ENCODE results near the gene OLFML1. TPM values are rescaled to one million over a fixed set of nuclear protein-coding genes. Genes with fewer than 3 reads are reported as not detected.

OLFML1 gene
- total RNA-seq, 1 donor: 2.2 TPM

DNA sequence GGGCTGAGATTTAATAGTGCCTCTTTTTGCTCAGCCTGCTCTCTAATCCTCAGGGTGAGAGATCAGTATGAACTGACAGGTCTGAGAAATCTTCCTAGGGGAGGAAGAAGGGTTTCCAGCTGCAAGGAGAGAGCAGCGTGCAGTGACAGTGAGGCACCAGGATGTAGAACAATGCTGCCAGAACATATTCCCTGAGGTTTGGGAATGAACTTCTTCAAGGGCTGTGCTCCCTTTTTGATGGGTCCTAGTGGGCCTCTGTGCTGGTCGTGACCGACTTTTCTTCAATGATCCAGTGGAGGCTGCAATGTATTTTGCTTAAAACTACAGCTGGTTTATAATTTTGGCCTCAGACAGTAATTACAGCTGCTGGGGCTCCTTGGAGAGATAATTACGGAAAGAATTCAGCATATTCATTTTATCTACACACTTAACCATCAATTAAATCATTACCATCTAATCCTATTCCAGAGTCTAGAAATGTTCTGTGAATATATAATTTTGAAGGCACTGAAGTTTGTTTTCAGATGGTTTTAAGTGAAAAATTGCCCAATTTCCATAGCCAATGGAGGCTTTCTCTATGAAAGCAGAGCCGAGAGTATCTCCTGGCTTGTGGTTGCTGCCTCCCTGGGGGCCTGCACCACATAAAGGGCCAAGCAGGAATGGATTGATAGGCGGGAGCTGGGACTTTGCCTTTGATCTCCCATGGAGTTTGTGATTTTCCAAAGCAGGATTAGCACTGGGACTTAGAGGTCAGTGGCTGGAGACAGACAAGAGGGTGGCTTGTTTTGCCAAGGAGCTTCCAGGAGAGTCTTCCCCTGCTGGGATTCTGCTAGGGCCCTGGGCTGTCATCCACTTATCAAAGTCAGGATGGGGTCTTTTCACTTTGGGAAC lies 41.0 kb upstream of the OLFML1 start:
- TF ChIP-seq, protein P1, sequence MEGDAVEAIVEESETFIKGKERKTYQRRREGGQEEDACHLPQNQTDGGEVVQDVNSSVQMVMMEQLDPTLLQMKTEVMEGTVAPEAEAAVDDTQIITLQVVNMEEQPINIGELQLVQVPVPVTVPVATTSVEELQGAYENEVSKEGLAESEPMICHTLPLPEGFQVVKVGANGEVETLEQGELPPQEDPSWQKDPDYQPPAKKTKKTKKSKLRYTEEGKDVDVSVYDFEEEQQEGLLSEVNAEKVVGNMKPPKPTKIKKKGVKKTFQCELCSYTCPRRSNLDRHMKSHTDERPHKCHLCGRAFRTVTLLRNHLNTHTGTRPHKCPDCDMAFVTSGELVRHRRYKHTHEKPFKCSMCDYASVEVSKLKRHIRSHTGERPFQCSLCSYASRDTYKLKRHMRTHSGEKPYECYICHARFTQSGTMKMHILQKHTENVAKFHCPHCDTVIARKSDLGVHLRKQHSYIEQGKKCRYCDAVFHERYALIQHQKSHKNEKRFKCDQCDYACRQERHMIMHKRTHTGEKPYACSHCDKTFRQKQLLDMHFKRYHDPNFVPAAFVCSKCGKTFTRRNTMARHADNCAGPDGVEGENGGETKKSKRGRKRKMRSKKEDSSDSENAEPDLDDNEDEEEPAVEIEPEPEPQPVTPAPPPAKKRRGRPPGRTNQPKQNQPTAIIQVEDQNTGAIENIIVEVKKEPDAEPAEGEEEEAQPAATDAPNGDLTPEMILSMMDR (IDR thresholded peaks at IDR 0.05; ENCODE audit: insufficient read depth, low read depth, low read length): no peak
- no peak overlapping the region for H3K4me3 ChIP-seq (ENCODE audit: low read depth, low read length)
- DNase-seq (ENCODE audit: low read depth): no peak

DNA sequence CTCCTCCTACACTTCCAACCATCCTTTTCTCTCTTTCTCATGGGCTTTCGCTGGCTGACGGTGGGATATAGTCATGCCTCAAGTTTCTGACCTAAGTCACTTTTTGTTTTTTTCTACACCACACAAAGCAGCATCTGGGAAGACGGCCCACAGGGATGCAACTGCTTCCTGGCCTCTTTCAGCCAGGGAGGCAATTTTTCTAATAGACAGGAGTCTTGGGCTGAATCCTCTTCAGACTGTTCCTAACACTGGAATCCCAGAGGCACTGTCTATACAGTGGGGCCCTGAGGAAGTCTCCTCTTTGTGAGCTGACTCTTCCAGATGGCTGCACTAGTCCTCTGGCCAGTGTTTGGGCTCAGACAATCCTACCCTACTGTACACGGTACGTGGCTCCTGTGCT lies 39.7 kb upstream of the OLFML1 start:
- no peak overlapping the region for H3K4me3 ChIP-seq (ENCODE audit: low read depth, low read length)
- TF ChIP-seq, protein P1 (IDR thresholded peaks at IDR 0.05; ENCODE audit: insufficient read depth, low read depth, low read length): no peak
- no peak for DNase-seq (ENCODE audit: low read depth)

DNA sequence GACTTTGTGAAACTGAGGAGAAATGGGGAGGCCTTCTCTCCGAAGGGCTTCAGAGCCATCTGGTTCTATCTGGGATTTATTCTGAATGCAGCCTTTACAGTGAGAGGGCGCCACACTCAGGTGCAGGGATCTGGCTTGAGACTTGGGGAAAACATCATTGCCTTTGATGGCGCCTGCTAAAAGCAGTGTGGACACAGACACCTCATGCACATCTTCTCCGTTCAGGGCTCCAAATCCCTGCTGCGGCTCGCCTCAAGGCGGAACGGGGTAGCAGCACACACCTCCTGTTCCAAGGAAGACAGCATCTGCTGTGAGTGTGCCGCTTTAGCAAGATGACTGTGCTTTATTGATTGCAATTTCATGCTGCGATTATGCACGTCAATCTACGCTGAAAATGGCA lies 37.1 kb upstream of the OLFML1 start:
- no peak for DNase-seq (ENCODE audit: low read depth)
- TF ChIP-seq, protein P1 (IDR thresholded peaks at IDR 0.05; ENCODE audit: insufficient read depth, low read depth, low read length): no peak
- H3K4me3 ChIP-seq (ENCODE audit: low read depth, low read length): no peak overlapping the region

DNA sequence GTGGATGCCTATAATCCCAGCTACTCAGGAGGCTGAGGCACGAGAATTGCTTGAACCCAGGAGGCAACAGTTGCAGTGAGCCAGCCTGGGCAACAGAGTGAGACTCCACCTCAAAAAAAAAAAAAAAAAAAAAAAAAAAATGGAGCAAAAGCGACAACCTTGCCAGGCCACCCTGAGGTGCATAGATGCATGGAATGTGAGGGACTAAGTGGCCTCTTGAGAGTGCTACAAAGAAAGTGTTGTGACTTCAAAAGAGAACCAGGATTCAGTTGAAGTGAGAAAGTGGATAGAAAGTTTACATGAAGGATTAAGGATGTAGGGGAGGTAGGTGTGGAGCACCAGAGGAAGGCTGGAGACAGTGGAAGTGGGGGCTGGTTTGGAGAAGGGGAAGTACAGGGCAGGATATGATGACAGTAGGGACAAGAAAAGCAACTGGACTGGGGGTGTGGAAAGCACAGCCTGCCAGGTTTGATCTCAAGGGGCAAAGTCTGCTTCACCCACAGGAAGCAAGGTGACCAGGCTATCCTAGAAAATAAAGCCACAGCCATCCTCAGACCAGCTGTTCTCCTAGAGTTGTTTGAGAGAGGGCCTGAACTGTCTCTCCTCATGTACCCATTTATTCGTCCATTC lies 36.0 kb upstream of the OLFML1 start:
- DNase-seq (ENCODE audit: low read depth): no peak
- H3K4me3 ChIP-seq (ENCODE audit: low read depth, low read length): no peak overlapping the region
- TF ChIP-seq, protein P1 (IDR thresholded peaks at IDR 0.05; ENCODE audit: insufficient read depth, low read depth, low read length): no peak

DNA sequence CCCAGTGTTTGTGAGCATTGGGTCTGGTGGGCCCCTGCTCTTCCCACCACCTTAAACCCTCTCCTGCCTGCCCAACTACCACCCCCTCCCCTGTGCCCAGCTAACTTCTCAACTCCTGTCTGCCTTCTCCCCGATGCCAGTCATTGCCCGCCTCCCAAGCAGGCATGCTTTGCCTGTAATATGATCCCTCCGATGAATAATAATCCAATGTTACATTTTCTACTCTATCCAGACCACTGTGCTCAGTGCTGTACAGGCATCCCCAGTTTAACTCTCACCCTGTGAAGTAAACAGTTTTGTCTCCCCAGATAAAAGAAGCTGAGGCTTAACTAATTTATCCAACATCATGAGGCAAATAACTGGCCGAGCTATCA lies 35.5 kb upstream of the OLFML1 start:
- TF ChIP-seq, protein P1 (IDR thresholded peaks at IDR 0.05; ENCODE audit: insufficient read depth, low read depth, low read length): no peak
- no peak overlapping the region for H3K4me3 ChIP-seq (ENCODE audit: low read depth, low read length)
- no peak for DNase-seq (ENCODE audit: low read depth)

DNA sequence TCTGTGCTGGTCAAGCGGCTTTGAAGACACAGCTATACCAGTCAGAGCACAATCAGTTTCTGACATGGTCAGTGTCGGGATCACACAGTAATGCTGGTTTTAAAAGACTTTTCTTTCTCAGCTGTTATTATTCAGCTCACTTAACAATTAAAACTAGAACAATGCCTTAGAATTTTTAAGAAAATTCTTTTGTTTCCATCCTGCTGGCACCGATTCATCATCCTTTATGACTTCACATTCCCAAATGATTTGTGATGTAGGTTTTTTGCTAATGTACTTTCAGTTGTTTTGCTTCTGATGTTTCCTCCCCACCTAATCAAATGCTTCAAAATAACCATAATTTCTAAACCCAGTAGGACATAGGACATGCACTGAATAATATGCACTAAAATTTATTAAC lies 34.5 kb upstream of the OLFML1 start:
- no peak overlapping the region for H3K4me3 ChIP-seq (ENCODE audit: low read depth, low read length)
- no peak for DNase-seq (ENCODE audit: low read depth)
- TF ChIP-seq, protein P1 (IDR thresholded peaks at IDR 0.05; ENCODE audit: insufficient read depth, low read depth, low read length): no peak

All from fibroblast of villous mesenchyme (primary cell).